ENCODE results near the gene NBDY.

NBDY gene

DNA sequence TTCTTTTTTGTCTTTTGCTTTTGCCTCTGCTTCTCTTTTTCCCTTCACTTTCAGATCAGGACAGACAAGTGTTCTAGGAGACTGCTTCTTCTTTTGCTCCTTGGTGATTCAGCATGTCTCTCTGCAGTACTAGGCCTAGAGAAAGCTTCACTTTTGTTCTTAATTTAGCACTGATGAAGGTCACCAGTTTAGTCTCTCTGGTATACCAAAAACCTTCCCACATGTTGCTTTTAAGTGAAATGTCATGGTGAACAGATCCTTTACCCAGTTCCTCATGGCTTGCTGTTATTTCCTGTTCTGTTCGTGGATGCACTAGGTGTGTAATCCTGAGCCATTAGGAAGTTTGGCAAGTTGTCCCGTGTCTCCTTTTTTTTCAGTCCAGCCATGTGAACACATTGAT, 53.3 kb downstream of the NBDY start:
- no peak for DNase-seq
- Mint-ChIP-seq H3K27me3 (ENCODE audit: low read depth, poor library complexity) (peaks cover 4% of the 10 kb centered on the region), H3K4me3 (no peak overlapping the region), H3K36me3 (ENCODE audit: low read depth) (peaks cover 60% of the 10 kb centered on the region), H3K4me1 (peaks cover 29% of the 10 kb centered on the region), H3K9me3 (peaks cover 48% of the 10 kb centered on the region), H3K27ac (no peak overlapping the region)
- TF ChIP-seq CTCF (IDR thresholded peaks at IDR 0.05), result no peak

DNA sequence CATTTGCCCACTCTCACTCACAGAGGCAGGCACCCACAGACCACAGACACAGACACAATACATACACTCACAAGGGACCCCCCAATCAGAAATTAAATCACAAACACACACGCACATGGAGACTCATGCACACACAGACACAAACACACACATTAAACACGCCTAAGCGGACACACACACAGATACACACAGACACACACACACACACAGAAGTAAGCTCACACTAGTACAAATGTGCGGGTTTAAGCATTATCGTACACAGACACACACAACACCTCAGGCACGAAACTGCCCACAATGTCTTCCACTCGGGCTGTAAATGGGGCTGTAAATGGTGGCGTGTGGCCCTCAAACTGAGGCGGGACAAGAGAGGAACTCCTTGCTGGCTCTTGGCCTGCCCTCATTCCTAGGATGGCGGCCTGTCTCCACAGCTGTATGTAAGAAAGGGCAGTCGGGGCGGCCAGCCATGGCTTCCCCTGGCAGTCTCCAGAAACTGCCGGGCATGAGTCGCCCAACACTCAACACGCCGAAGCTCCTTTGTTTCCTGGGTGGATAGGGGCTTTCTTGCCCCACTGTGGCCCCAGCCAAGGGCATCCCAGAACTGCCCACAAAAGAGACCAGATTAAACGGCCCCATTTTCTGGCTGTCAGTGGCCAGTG, 53.9 kb downstream of the NBDY start:
- no peak for DNase-seq
- Mint-ChIP-seq H3K4me1 (peaks cover 29% of the 10 kb centered on the region), H3K4me3 (peak overlapping the region; percentile 38), H3K36me3 (ENCODE audit: low read depth) (peaks cover 60% of the 10 kb centered on the region), H3K27me3 (ENCODE audit: low read depth, poor library complexity) (peaks cover 4% of the 10 kb centered on the region), H3K27ac (peak overlapping the region; percentile 78), H3K9me3 (peaks cover 48% of the 10 kb centered on the region)
- TF ChIP-seq CTCF (IDR thresholded peaks at IDR 0.05), result no peak

GRCh38 chrX:56783450-56783831, 54.4 kb downstream of the NBDY start:
- Mint-ChIP-seq H3K9me3 (peaks cover 48% of the 10 kb centered on the region), H3K4me3 (peak overlapping the region; percentile 38), H3K27ac (peak overlapping the region; percentile 78)

GRCh38 chrX:56783996-56784620, 55.1 kb downstream of the NBDY start:
- peaks cover 29% of the 10 kb centered on the region for H3K4me1 Mint-ChIP-seq
- H3K4me3 Mint-ChIP-seq, result no peak overlapping the region
- H3K36me3 Mint-ChIP-seq (ENCODE audit: low read depth), result peaks cover 65% of the 10 kb centered on the region
- peaks cover 4% of the 10 kb centered on the region for H3K27me3 Mint-ChIP-seq (ENCODE audit: low read depth, poor library complexity)
- H3K9me3 Mint-ChIP-seq, result peaks cover 52% of the 10 kb centered on the region
- peak overlapping the region; percentile 32 for H3K27ac Mint-ChIP-seq
- no peak for DNase-seq
- TF ChIP-seq CTCF (IDR thresholded peaks at IDR 0.05), result no peak

More at GRCh38 chrX:56783450-56783831, 54.4 kb downstream of the NBDY start:
- peaks cover 4% of the 10 kb centered on the region for H3K27me3 Mint-ChIP-seq (ENCODE audit: low read depth, poor library complexity)
- DNase-seq, result peak; percentile 58
- peaks cover 60% of the 10 kb centered on the region for H3K36me3 Mint-ChIP-seq (ENCODE audit: low read depth)
- H3K4me1 Mint-ChIP-seq, result peaks cover 29% of the 10 kb centered on the region
- TF ChIP-seq CTCF (IDR thresholded peaks at IDR 0.05), result no peak

DNA sequence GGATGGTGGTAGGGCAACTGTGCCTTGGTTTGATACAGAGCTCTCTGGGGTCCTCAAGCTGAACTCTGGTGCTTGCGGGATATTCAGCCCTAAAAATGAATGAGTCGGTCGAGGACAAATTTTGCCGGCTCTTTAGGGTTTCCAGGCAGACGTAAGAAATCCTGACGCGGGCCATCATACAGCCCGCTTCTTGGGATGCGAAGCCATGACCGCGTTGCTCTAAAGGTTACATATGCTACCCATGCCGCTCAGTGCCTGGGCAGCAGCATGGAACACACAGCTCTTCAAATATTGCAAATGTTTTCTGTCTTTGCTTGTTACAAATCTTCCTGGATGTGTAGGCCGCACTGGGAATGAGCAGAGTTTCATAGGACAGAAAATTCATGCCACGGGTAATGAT, 55.6 kb downstream of the NBDY start:
- no peak for TF ChIP-seq CTCF (IDR thresholded peaks at IDR 0.05)
- Mint-ChIP-seq H3K9me3 (peaks cover 54% of the 10 kb centered on the region), H3K27me3 (ENCODE audit: low read depth, poor library complexity) (peaks cover 4% of the 10 kb centered on the region), H3K27ac (peak overlapping the region; percentile 32), H3K4me3 (no peak overlapping the region), H3K36me3 (ENCODE audit: low read depth) (peaks cover 68% of the 10 kb centered on the region), H3K4me1 (peaks cover 29% of the 10 kb centered on the region)
- no peak for DNase-seq

- no peak for DNase-seq
- H3K36me3 Mint-ChIP-seq (ENCODE audit: low read depth), result peaks cover 75% of the 10 kb centered on the region
- H3K4me3 Mint-ChIP-seq, result no peak overlapping the region
- H3K9me3 Mint-ChIP-seq, result peaks cover 61% of the 10 kb centered on the region
- TF ChIP-seq CTCF (IDR thresholded peaks at IDR 0.05), result no peak
- peaks cover 29% of the 10 kb centered on the region for H3K4me1 Mint-ChIP-seq
- H3K27ac Mint-ChIP-seq, result peak overlapping the region; percentile 47
- H3K27me3 Mint-ChIP-seq (ENCODE audit: low read depth, poor library complexity), result peaks cover 4% of the 10 kb centered on the region
These were observed 56.4 kb downstream of the NBDY start for GRCh38 chrX:56785442-56785841.

Data from nephron progenitor cell (in vitro differentiated cells).